Measurements from ENCODE around the gene PNRC1.
A peak's percentile ranks its signal among the peaks of the same experiment; 100 is the strongest.

PNRC1 gene

DNA sequence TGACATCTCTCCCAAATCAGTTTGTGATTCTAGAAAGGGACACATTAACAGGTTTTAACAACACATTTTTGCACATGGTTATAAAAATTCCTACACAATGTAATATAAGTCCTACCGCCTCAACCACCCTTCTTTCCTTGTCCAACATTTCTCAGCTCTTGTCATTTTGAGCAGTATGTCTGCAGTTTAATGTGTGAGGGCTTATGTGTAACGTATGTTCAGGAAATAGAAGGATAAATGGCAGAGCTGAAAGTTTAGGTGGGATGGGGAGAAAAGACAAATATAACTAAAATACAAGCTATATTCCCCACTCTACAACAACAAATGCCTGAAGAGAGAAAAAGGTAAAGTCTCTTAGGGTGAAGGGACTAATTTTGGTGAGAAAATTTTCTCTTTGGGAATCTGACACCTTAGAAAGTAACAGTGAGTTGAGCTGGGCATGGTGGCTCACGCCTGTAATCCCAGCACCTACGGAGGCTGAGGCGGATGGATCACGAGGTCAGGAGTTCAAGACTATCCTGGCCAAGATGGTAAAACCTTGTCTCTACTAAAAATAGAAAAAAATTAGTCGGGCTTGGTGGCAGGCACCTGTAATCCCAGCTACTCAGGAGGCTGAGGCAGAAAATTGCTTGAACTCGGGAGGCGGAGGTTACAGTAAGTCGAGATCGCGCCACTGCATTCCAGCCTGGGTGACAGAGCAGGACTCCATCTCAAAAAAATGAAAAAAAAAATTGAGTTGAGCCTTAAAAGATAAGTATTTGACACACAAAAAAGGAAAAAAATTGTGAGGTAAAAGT, 5.1 kb downstream of the PNRC1 start:
- H3K36me3 ChIP-seq (ENCODE audit: insufficient read depth, low read length) = peaks cover 27% of the 10 kb centered on the region
- peak overlapping the region; percentile 96 for H3K4me3 ChIP-seq (ENCODE audit: low read length, poor library complexity, severe bottlenecking)
- H4K20me1 ChIP-seq (ENCODE audit: insufficient read depth, low read length, poor library complexity, severe bottlenecking) = peaks cover 44% of the 10 kb centered on the region
- H3K27me3 ChIP-seq (ENCODE audit: insufficient read depth, low read length, poor library complexity, severe bottlenecking) = peaks cover 5% of the 10 kb centered on the region
- no peaks in the 10 kb centered on the region; the same call in 1 of the 2 replicates for H3F3A ChIP-seq (ENCODE audit: low read depth)
- H3K9ac ChIP-seq (ENCODE audit: low read depth, low read length, poor library complexity, severe bottlenecking) = no peak overlapping the region
- H3K4me2 ChIP-seq (ENCODE audit: low read depth, low read length, poor library complexity, severe bottlenecking) = peak overlapping the region; percentile 84
- H3K4me1 ChIP-seq (ENCODE audit: insufficient read depth, low read length, poor library complexity, severe bottlenecking) = peaks cover 24% of the 10 kb centered on the region
- no peaks in the 10 kb centered on the region for H3K9me2 ChIP-seq (replicated peaks; ENCODE audit: low read depth, low read length)
- H2AFZ ChIP-seq (ENCODE audit: low read length) = no peak overlapping the region
- H3K79me2 ChIP-seq (ENCODE audit: insufficient read depth, low read length) = peaks cover 58% of the 10 kb centered on the region
- TF ChIP-seq, protein P1, sequence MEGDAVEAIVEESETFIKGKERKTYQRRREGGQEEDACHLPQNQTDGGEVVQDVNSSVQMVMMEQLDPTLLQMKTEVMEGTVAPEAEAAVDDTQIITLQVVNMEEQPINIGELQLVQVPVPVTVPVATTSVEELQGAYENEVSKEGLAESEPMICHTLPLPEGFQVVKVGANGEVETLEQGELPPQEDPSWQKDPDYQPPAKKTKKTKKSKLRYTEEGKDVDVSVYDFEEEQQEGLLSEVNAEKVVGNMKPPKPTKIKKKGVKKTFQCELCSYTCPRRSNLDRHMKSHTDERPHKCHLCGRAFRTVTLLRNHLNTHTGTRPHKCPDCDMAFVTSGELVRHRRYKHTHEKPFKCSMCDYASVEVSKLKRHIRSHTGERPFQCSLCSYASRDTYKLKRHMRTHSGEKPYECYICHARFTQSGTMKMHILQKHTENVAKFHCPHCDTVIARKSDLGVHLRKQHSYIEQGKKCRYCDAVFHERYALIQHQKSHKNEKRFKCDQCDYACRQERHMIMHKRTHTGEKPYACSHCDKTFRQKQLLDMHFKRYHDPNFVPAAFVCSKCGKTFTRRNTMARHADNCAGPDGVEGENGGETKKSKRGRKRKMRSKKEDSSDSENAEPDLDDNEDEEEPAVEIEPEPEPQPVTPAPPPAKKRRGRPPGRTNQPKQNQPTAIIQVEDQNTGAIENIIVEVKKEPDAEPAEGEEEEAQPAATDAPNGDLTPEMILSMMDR (conservative IDR thresholded peaks at IDR 0.05; ENCODE audit: low read length) = no peak
- no peak for TF ChIP-seq EZH2phosphoT487 (IDR thresholded peaks at IDR 0.05; ENCODE audit: borderline replicate concordance)
- H3K9me3 ChIP-seq (ENCODE audit: insufficient read depth, low read depth, low read length) = no peaks in the 10 kb centered on the region

DNA sequence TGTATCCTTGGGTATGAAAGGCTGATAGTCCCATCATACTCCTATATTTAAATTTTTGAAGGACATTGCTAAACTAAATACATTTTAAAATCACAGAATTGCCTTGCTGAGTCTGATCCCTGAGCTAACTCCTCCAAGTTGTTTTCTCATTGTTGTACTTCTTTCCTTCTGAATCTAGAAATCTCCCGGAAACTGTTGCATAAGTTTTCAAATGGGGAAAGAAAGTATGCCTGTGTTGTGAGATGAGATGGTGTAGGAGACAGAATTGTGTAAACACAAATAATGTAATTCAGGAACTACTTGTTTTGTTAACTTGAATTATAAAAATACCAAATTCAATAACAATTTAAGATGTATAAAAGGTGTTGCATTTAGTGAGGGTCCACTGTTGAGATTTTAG, 7.3 kb downstream of the PNRC1 start:
- H3K4me3 ChIP-seq (ENCODE audit: low read length, poor library complexity, severe bottlenecking) = no peak overlapping the region
- no peak overlapping the region for H3K9ac ChIP-seq (ENCODE audit: low read depth, low read length, poor library complexity, severe bottlenecking)
- no peak overlapping the region for H2AFZ ChIP-seq (ENCODE audit: low read length)
- H3K4me1 ChIP-seq (ENCODE audit: insufficient read depth, low read length, poor library complexity, severe bottlenecking) = peaks cover 31% of the 10 kb centered on the region
- H3K9me2 ChIP-seq (replicated peaks; ENCODE audit: low read depth, low read length) = no peaks in the 10 kb centered on the region
- no peaks in the 10 kb centered on the region; the same call in 1 of the 2 replicates for H3F3A ChIP-seq (ENCODE audit: low read depth)
- no peaks in the 10 kb centered on the region for H3K27me3 ChIP-seq (ENCODE audit: insufficient read depth, low read length, poor library complexity, severe bottlenecking)
- H3K9me3 ChIP-seq (ENCODE audit: insufficient read depth, low read depth, low read length) = no peaks in the 10 kb centered on the region
- H4K20me1 ChIP-seq (ENCODE audit: insufficient read depth, low read length, poor library complexity, severe bottlenecking) = peaks cover 32% of the 10 kb centered on the region
- peaks cover 39% of the 10 kb centered on the region for H3K79me2 ChIP-seq (ENCODE audit: insufficient read depth, low read length)
- TF ChIP-seq, protein P1 (conservative IDR thresholded peaks at IDR 0.05; ENCODE audit: low read length) = no peak
- no peak for TF ChIP-seq EZH2phosphoT487 (IDR thresholded peaks at IDR 0.05; ENCODE audit: borderline replicate concordance)
- H3K36me3 ChIP-seq (ENCODE audit: insufficient read depth, low read length) = peaks cover 27% of the 10 kb centered on the region
- no peak overlapping the region for H3K4me2 ChIP-seq (ENCODE audit: low read depth, low read length, poor library complexity, severe bottlenecking)

DNA sequence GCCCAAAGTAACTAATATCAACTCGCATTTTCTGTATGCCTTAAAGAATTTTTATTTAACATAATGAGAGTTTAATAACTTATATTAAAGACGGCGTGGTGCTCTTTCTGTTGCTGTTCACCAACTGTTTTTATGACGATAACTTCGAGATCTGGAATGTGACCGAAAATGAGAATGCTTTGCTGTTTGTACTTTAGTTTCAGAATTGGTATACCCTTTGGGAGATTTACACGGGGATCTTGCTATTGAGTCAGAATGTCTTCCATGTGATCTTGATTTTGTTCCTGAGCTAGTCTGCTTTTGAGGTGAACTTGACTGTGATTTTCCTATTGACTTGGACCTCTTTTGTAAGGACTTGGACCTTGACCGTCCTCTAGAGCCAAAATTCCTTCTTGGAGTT, 17.9 kb downstream of the PNRC1 start:
- H3K27me3 ChIP-seq (ENCODE audit: insufficient read depth, low read length, poor library complexity, severe bottlenecking) = no peaks in the 10 kb centered on the region
- TF ChIP-seq, protein P1 (conservative IDR thresholded peaks at IDR 0.05; ENCODE audit: low read length) = no peak
- TF ChIP-seq EZH2phosphoT487 (IDR thresholded peaks at IDR 0.05; ENCODE audit: borderline replicate concordance) = no peak
- H3K79me2 ChIP-seq (ENCODE audit: insufficient read depth, low read length) = no peaks in the 10 kb centered on the region
- no peaks in the 10 kb centered on the region for H3K9me3 ChIP-seq (ENCODE audit: insufficient read depth, low read depth, low read length)
- no peak overlapping the region for H3K4me2 ChIP-seq (ENCODE audit: low read depth, low read length, poor library complexity, severe bottlenecking)
- no peaks in the 10 kb centered on the region for H4K20me1 ChIP-seq (ENCODE audit: insufficient read depth, low read length, poor library complexity, severe bottlenecking)
- no peak overlapping the region for H3K4me3 ChIP-seq (ENCODE audit: low read length, poor library complexity, severe bottlenecking)
- H3F3A ChIP-seq (ENCODE audit: low read depth) = no peaks in the 10 kb centered on the region
- no peak overlapping the region for H2AFZ ChIP-seq (ENCODE audit: low read length)
- H3K4me1 ChIP-seq (ENCODE audit: insufficient read depth, low read length, poor library complexity, severe bottlenecking) = no peaks in the 10 kb centered on the region
- no peaks in the 10 kb centered on the region for H3K9me2 ChIP-seq (replicated peaks; ENCODE audit: low read depth, low read length)
- no peak overlapping the region for H3K9ac ChIP-seq (ENCODE audit: low read depth, low read length, poor library complexity, severe bottlenecking)
- no peaks in the 10 kb centered on the region for H3K36me3 ChIP-seq (ENCODE audit: insufficient read depth, low read length)
